HepG2 (cell line): ENCODE results near the gene FBXO11. TPM values are rescaled to one million over a fixed set of nuclear protein-coding genes. Genes with fewer than 3 reads are reported as not detected.

ENCODE experiments used
- ATAC-seq: fragments of 200-7000 bp; cut with Tn5 transposase; 3 replicates; pipeline ENCODE4 v1.9.1; 2020; ENCODE audit warnings: mild to moderate bottlenecking, moderate library complexity
- BruUV-seq: library from RNA; stranded (reverse); fragments of 400-500 nt; replicated peaks from 2 replicates; lab custom pipeline; 2021; lab: Mats Ljungman, UMichigan
- CTCF ChIA-PET: fragments of 300-600 bp; formaldehyde crosslinking; extraction: SDS; loops from one replicate; lab custom pipeline; 2021; ENCODE audit warnings: low total read pairs, inconsistent platforms, low intra/inter-chr PET ratio; lab: Yijun Ruan, JAX
- POLR2A ChIA-PET: fragments of 350-600 bp; sonication (Branson Sonifier 250); formaldehyde crosslinking; loops from one replicate; lab custom pipeline; 2020; ENCODE audit warnings: antibody characterized with exemption, inconsistent platforms; lab: Yijun Ruan, JAX
- DNase-seq: peaks from one replicate; pipeline ENCODE4 v3.0.0-alpha.2; 2015; ENCODE audit warnings: low spot score
- FAIRE-seq: peaks from 3 replicates; lab custom pipeline; 2011; peaks lifted over from hg19 to GRCh38; lab: Jason Lieb, UNC
- H2AFZ ChIP-seq: one replicate; pipeline ENCODE4 v1.6.1; 2011; ENCODE audit warnings: low read length, inconsistent platforms
- H3K27ac ChIP-seq: fragments of 300-600 bp; 3 replicates; pipeline ENCODE4 v1.8.0; 2011; ENCODE audit warnings: mixed run types, mild to moderate bottlenecking, mixed read lengths, low read length, inconsistent platforms; ENCODE audit not compliant: insufficient read depth; ENCODE audit errors: extremely low read length
- H3K27me3 ChIP-seq, 2 experiments: fragments of 200-600 bp in 1 of 2; 2 replicates in 1 of 2; 3 replicates in 1 of 2; pipeline versions ENCODE4 v1.6.0 to v1.8.0; 2011; ENCODE audit warnings: low read length in 2 of 2, mild to moderate bottlenecking in 2 of 2, moderate library complexity in 2 of 2, inconsistent platforms in 1 of 2; ENCODE audit not compliant: insufficient read depth in 2 of 2, control insufficient read depth in 1 of 2
- H3K36me3 ChIP-seq, 2 experiments: fragments of 200-600 bp in 1 of 2; replicated peaks in 1 of 2; 2 replicates in 1 of 2; 3 replicates in 1 of 2; pipeline versions ENCODE4 v1.5.1 to v1.8.0; 2011; ENCODE audit warnings: low read length in 2 of 2, inconsistent platforms in 1 of 2; ENCODE audit not compliant: insufficient read depth in 2 of 2, control insufficient read depth in 1 of 2
- H3K4me1 ChIP-seq: 2 replicates; pipeline ENCODE4 v1.5.1; 2012; ENCODE audit warnings: low read length, inconsistent platforms; ENCODE audit not compliant: insufficient read depth
- H3K4me2 ChIP-seq: 2 replicates; pipeline ENCODE4 v1.6.0; 2011; ENCODE audit warnings: low read depth, low read length, inconsistent platforms
- H3K4me3 ChIP-seq, 3 experiments: fragments of 200-600 bp in 1 of 3; sonication (generic), shearing (Covaris generic) in 1 of 3; replicated peaks in 1 of 3; 2 replicates each; pipeline ENCODE4 v1.5.1; 2011 to 2016; ENCODE audit warnings: low read length in 3 of 3, inconsistent platforms in 2 of 3, low read depth in 2 of 3, mild to moderate bottlenecking in 2 of 3, control low read depth in 1 of 3, mixed read lengths in 1 of 3; ENCODE audit not compliant: insufficient read depth in 1 of 3
- H3K79me2 ChIP-seq: one replicate; pipeline ENCODE4 v1.6.1; 2011; ENCODE audit warnings: low read length, inconsistent platforms; ENCODE audit not compliant: insufficient read depth
- H3K9ac ChIP-seq: 2 replicates; pipeline ENCODE4 v1.6.0; 2011; ENCODE audit warnings: mild to moderate bottlenecking, low read depth, low read length, inconsistent platforms; ENCODE audit not compliant: insufficient read depth
- H3K9me3 ChIP-seq: 2 replicates; pipeline ENCODE4 v1.5.1; 2012; ENCODE audit warnings: mild to moderate bottlenecking, low read length
- H4K20me1 ChIP-seq: 2 replicates; pipeline ENCODE4 v1.6.0; 2011; ENCODE audit warnings: inconsistent platforms, mild to moderate bottlenecking, low read length, moderate library complexity; ENCODE audit not compliant: insufficient read depth
- CHD2 ChIP-seq: IDR thresholded peaks from 2 replicates; pipeline ENCODE4 v1.6.1; 2011; ENCODE audit warnings: low read depth, low read length, improper control_type of control experiment
- HMGA1 ChIP-seq: sonication (generic); formaldehyde crosslinking; conservative IDR thresholded peaks from 2 replicates; pipeline ENCODE4 v1.4.0; 2020; ENCODE audit warnings: missing genetic modification reagents
- HOXA3 ChIP-seq: sonication (generic); formaldehyde crosslinking; IDR thresholded peaks from 2 replicates; pipeline ENCODE4 v1.5.0; 2020; ENCODE audit warnings: missing genetic modification reagents
- RARG ChIP-seq: sonication (generic); formaldehyde crosslinking; IDR thresholded peaks from 2 replicates; pipeline ENCODE4 v1.4.0; 2020; ENCODE audit warnings: low read depth, mild to moderate bottlenecking, missing genetic modification reagents
- RBM22 ChIP-seq: fragments of 200-400 bp; formaldehyde crosslinking; optimal IDR thresholded peaks from 2 replicates; pipeline ENCODE3; 2017; ENCODE audit warnings: mild to moderate bottlenecking, low read length, moderate library complexity
- SAP130 ChIP-seq: IDR thresholded peaks from 2 replicates; pipeline ENCODE4 v1.6.1; 2016; ENCODE audit warnings: low read depth
- ZFAT ChIP-seq: sonication (generic); formaldehyde crosslinking; conservative IDR thresholded peaks from 2 replicates; pipeline ENCODE4 v1.8.1; 2023; ENCODE audit warnings: missing genetic modification reagents, inconsistent platforms
- ZNF615 ChIP-seq: sonication (generic); formaldehyde crosslinking; IDR thresholded peaks from 2 replicates; pipeline ENCODE4 v1.5.0; 2020; ENCODE audit warnings: mild to moderate bottlenecking, missing genetic modification reagents, borderline replicate concordance
- WGBS: methylation state at CpG from one replicate; pipeline ENCODE4 v1.1.6; 2017; ENCODE audit warnings: low lambda C conversion rate; 5-methylcytosine and 5-hydroxymethylcytosine counted together
- in situ Hi-C: cut with HindIII; loops from 2 replicates; pipeline ENCODE4 v1.10.0; 2017; ENCODE audit warnings: low pct_unique_long_range_greater_than_20kb; ENCODE audit not compliant: extremely low pct_ligation_motif_present
- intact Hi-C: fragments of 100-400 bp; cut with micrococcal nuclease; formaldehyde crosslinking; loops from one replicate; pipeline ENCODE4 v1.10.0; 2022; ENCODE audit not compliant: unreplicated experiment
- polyA plus RNA-seq, 8 experiments: library from polyadenylated mRNA; depleted of rRNA in 3 of 8; stranded (reverse) in 7 of 8; unstranded in 1 of 8; fragments of >200 nt; fragmentation: Illumina TruSeq in 4 of 8; extraction: Trizol in 4 of 8; gene quantifications; 2 replicates each; pipeline versions ENCODE4 v1.2.1 to v1.2.3, GENCODE V29; 2011 to 2016; ENCODE audit warnings: low read depth in 4 of 8, missing spikeins in 1 of 8, mixed read lengths in 1 of 8; ENCODE audit not compliant: insufficient read depth in 1 of 8
- total RNA-seq, 5 experiments: library from RNA; depleted of rRNA; stranded (reverse); fragments of >200 nt; fragmentation: Illumina TruSeq; extraction: Trizol; gene quantifications; 2 replicates each; pipeline ENCODE4 v1.2.3, GENCODE V29; 2016; ENCODE audit warnings: low read depth in 1 of 5

Gene FBXO11
- total and polyA plus RNA-seq, 2 of the 13 experiments (the other 11 are each of a cell fraction or from before 2014, with no cell fraction given), result 27.9 to 47.6 TPM

DNA sequence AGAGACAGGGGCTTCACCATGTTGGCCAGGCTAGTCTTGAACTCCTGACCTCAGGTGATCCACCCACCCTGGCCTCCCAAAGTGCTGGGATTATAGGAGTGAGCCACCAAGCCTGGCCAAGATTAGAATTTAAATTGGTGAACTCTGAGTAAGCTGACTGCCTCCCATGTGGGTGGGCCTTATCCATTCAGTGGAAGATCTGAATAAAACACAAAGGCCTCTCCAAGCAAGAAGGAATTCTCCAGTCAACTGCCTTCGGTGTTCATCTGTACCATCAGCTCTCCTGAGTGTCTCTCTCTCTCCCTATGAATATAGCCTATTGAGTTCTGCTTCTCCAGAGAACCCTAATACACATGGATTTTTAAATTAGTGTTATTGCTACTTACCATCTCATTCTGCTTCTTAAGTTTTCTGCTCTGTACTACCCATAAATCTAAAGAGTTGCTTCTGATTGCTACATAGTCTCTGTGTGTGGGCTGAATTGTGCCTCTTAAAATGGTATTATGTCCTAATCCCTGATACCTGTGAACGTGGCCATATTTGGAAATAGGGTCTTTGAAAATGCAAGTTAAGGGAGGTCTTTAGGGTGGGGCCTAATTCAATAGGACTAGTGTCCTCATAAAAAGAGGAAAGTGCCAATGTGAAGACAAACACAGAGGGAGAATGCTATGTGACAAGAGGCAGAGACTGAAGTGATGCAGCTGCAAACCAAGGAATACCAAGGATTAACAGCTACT lies 36.3 kb downstream of the FBXO11 start:
- in situ Hi-C loops (no loop called here), intact Hi-C loops (no loop called here)
- TF ChIP-seq ZNF615 (CRISPR knock-in tag), result no peak
- TF ChIP-seq ZFAT, result no peak
- TF ChIP-seq SAP130 (CRISPR knock-in tag), result no peak
- no peak for TF ChIP-seq CHD2
- FAIRE-seq (no peak), DNase-seq (no peak), ATAC-seq (no peak)
- H2AFZ ChIP-seq, result no peak overlapping the region
- CTCF ChIA-PET, result no interaction called here
- no peak overlapping the region for H3K4me3 ChIP-seq
- H3K9me3 ChIP-seq, result no peaks in the 10 kb centered on the region
- peaks cover 38% of the 10 kb centered on the region for H4K20me1 ChIP-seq
- H3K9ac ChIP-seq, result no peak overlapping the region
- no peak overlapping the region for H3K27ac ChIP-seq
- POLR2A ChIA-PET, result no interaction called here
- H3K36me3 ChIP-seq, result peaks cover 7 to 33% of the 10 kb centered on the region in 2 experiments
- H3K27me3 ChIP-seq, result no peaks in the 10 kb centered on the region
- H3K4me1 ChIP-seq, result peaks cover 10% of the 10 kb centered on the region; the same call in 1 of the 2 replicates
- H3K4me2 ChIP-seq, result no peak overlapping the region
- peaks cover 81% of the 10 kb centered on the region for H3K79me2 ChIP-seq
- WGBS, result 91% methylated on average over 2 of the region's 2 CpGs
- no TSS peak for BruUV-seq

DNA sequence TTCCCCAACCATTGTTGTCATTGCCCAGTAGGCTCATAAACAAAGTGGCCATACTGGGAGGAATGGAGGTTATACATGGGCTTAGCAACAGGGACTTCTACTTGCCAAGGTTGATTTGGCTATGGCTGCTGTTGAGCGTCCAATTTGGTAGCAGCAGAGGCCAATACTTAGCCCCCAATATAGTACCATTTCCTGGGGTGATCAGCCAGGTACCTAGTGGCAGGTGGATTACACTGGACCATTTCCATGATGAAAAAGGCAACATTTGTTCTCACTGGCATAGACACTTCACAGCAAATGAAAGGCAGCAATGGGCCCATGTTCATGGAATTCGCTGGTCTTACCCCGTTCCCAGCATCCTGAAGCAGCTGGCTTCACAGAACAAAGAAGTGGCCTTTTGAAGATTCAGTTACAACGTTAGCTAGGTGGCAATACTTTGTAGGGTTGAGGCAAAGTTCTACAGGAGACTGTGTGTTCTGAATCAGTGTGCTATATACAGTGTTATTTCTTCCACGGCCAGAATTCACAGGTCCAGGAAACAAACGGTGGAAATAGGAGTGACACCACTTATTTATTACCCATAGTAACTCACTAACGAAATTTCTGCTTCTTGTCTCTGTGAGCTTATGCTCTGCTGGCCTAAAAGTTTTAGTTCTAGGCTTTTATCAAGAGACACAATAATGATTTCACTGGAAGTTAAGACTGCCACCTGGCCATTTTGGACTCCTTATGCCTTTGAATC lies 37.5 kb downstream of the FBXO11 start:
- Histone ChIP-seq H3K4me2 (no peak overlapping the region), H3K27me3 (no peaks in the 10 kb centered on the region), H4K20me1 (peaks cover 43% of the 10 kb centered on the region), H3K4me1 (peaks cover 15% of the 10 kb centered on the region; the same call in 1 of the 2 replicates), H3K9me3 (no peaks in the 10 kb centered on the region), H3K9ac (no peak overlapping the region), H2AFZ (no peak overlapping the region), H3K4me3 (no peak overlapping the region), H3K27ac (no peak overlapping the region), H3K79me2 (peaks cover 89% of the 10 kb centered on the region), H3K36me3 (peaks cover 7 to 31% of the 10 kb centered on the region in 2 experiments)
- TF ChIP-seq RARG, result no peak
- no peak for TF ChIP-seq HOXA3 (CRISPR knock-in tag)
- peak; percentile 39 for TF ChIP-seq RBM22
- no peak for TF ChIP-seq HMGA1 (CRISPR knock-in tag)
- over 99% methylated on average over 7 of the region's 7 CpGs for WGBS
- FAIRE-seq (no peak), DNase-seq (no peak), ATAC-seq (no peak)
- CTCF ChIA-PET, result no interaction called here
- intact Hi-C loops (no loop called here), in situ Hi-C loops (no loop called here)
- no TSS peak for BruUV-seq
- POLR2A ChIA-PET, result no interaction called here
